Measurements from ENCODE around the gene TPH2. TPM values are rescaled to one million over a fixed set of nuclear protein-coding genes. Genes with fewer than 3 reads are reported as not detected.

Gene TPH2
- total and polyA plus RNA-seq, 2 of the 13 experiments (the other 11 are each of a cell fraction or from before 2014, with no cell fraction given) = not detected

GRCh38 chr12:71938728-71939385 is at the start of gene TPH2 (continued):
- peak; percentile 86 for TF ChIP-seq ARID4A (CRISPR knock-in tag; IDR thresholded peaks at IDR 0.05; ENCODE audit: borderline replicate concordance)
- no peak for TF ChIP-seq ZNF432 (CRISPR knock-in tag; IDR thresholded peaks at IDR 0.05; ENCODE audit: borderline replicate concordance)
- TF ChIP-seq DDIT3 (CRISPR knock-in tag; IDR thresholded peaks at IDR 0.05) = no peak
- TF ChIP-seq ZKSCAN5 (CRISPR knock-in tag; IDR thresholded peaks at IDR 0.05) = no peak
- TF ChIP-seq PHF20 (CRISPR knock-in tag; IDR thresholded peaks at IDR 0.05) = no peak
- no peak; the same call in 1 of the 2 replicates for TF ChIP-seq ZNF558 (CRISPR knock-in tag; IDR thresholded peaks at IDR 0.05; ENCODE audit: borderline replicate concordance)
- TF ChIP-seq ZSCAN29 (CRISPR knock-in tag; conservative IDR thresholded peaks at IDR 0.05) = no peak
- TF ChIP-seq KDM3A (CRISPR knock-in tag; IDR thresholded peaks at IDR 0.05; ENCODE audit: low read depth) = peak; percentile 41; the same call in 1 of the 2 replicates
- no peak for TF ChIP-seq LCORL (IDR thresholded peaks at IDR 0.05)
- no peak for TF ChIP-seq LCORL (CRISPR knock-in tag; IDR thresholded peaks at IDR 0.05)
- TF ChIP-seq ZNF768 (CRISPR knock-in tag; IDR thresholded peaks at IDR 0.05) = peak; percentile 60; the same call in 1 of the 2 replicates
- no peak for TF ChIP-seq ZBTB49 (CRISPR knock-in tag; IDR thresholded peaks at IDR 0.05; ENCODE audit: borderline replicate concordance)
- TF ChIP-seq MTERF4 (CRISPR knock-in tag; IDR thresholded peaks at IDR 0.05) = no peak
- no peak for TF ChIP-seq ZNF292 (CRISPR knock-in tag; IDR thresholded peaks at IDR 0.05; ENCODE audit: borderline replicate concordance, low read depth)
- TF ChIP-seq IRF2 (CRISPR knock-in tag; IDR thresholded peaks at IDR 0.05) = peak; percentile 84; the same call in 1 of the 2 replicates
- TF ChIP-seq RFXAP (CRISPR knock-in tag; IDR thresholded peaks at IDR 0.05; ENCODE audit: borderline replicate concordance) = peak; percentile 82
- TF ChIP-seq ZNF570 (CRISPR knock-in tag; IDR thresholded peaks at IDR 0.05; ENCODE audit: borderline replicate concordance) = no peak
- TF ChIP-seq KLF15 (CRISPR knock-in tag; IDR thresholded peaks at IDR 0.05; ENCODE audit: borderline replicate concordance) = peak; percentile 82; the same call in 1 of the 2 replicates
- no peak; the same call in 1 of the 2 replicates for TF ChIP-seq NFE2 (CRISPR knock-in tag; IDR thresholded peaks at IDR 0.05)
- no peak for TF ChIP-seq ZNF678 (CRISPR knock-in tag; IDR thresholded peaks at IDR 0.05)
- TF ChIP-seq STAG1 (CRISPR knock-in tag; IDR thresholded peaks at IDR 0.05) = peak; percentile 75

Data from HepG2 (cell line).